Measurements from ENCODE around the gene SLC6A3.
"Not testable (repeated sequence)": the region's sequence is repeated elsewhere in the genome, so short reads cannot be mapped to it uniquely, and the experiment has no call there.

The SLC6A3 gene

GRCh38 chr5:1476967-1477310 lies 31.7 kb upstream of the SLC6A3 start:
- FAIRE-seq = no peak

- no peak for FAIRE-seq
These were observed 31.1 kb upstream of the SLC6A3 start for GRCh38 chr5:1476181-1476966.

- not testable (repeated sequence) for FAIRE-seq
These were observed 30.3 kb upstream of the SLC6A3 start for GRCh38 chr5:1475544-1475900.

DNA sequence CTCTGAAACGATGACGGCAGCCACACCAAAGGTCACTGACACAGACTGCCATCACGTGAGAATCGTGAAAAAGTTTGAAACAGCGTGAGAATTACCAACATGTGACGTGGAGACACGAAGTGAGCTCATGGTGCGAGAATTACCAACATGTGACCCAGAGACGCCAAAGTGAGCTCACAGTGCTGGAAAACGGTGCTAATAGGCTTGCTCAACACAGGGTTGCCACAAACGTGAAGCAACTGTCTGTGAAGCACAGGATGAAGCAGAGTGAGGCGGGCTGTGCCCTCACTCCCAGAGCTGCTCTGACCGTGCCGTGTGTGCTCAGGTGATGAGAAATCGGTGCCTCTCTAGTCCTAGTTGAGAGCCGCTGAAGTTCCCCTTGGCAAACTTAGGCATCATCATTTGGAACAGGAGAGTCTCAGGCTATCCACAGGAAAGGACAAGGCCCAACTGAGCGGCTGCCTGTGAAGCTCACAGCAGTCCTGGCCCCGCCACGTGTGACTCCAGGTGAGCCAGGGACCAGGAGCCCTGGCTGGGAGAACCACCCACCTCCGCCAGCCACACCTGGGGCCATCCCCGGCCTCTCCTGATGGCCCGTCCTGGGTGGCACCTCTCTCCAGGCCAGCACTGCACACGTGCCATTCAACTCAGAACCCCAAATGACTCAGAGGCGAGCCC lies 29.8 kb upstream of the SLC6A3 start:
- no peak for FAIRE-seq

- FAIRE-seq = no peak
These were observed 29.1 kb upstream of the SLC6A3 start for GRCh38 chr5:1474183-1474839.

DNA sequence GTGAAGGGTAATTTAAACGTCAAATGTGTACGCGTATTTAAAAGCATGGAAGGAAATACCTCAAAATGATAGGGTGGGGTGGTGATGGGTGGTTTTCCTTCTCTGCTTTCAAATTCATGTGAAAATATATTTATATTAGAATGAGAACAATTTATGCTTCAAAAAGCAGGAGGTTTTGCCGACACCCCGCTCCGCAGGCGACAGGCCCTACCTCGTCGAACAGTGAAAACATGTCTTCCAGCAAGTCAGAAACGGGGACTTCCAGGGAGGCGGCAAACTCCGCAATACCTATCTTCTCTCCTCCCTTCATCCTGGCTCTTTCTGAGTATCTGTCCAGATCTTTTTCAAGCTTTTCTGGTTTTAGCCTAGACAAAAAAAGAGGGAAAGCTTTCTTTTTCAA lies 28.5 kb upstream of the SLC6A3 start:
- no peak for FAIRE-seq

GRCh38 chr5:1472964-1473628 lies 27.9 kb upstream of the SLC6A3 start:
- no peak for FAIRE-seq

- no peak for FAIRE-seq
These were observed 27.0 kb upstream of the SLC6A3 start for GRCh38 chr5:1471997-1472963.

DNA sequence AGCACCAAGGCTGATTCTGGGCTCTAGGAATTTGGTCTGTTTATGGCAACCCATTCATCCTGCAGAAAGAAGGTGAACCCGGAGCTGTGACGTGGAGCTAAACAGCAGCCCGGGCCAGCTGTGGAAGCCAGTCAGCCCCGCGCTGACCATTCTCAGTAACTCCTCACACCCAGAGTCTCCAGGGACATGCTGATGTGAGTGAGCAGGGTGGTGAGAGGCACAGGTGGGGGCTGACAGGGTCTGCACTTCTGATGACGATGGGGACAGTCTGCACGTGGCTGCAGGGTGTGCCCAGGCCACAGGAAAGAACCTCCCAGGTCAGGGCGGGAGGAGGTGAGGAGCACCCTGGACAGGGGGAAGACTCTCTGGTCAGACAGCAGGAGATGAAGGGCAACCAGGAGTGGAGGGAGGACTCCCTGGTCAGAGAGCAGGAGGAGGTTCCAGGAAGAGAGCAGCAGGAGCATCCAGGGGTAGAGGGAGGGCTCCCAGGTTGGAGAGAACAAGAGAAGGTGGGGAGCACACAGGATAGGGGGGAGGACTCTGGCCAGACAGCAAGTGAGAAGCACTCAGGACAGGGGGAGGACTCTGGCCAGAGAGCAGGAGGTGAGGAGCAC lies 26.1 kb upstream of the SLC6A3 start:
- FAIRE-seq = no peak

DNA sequence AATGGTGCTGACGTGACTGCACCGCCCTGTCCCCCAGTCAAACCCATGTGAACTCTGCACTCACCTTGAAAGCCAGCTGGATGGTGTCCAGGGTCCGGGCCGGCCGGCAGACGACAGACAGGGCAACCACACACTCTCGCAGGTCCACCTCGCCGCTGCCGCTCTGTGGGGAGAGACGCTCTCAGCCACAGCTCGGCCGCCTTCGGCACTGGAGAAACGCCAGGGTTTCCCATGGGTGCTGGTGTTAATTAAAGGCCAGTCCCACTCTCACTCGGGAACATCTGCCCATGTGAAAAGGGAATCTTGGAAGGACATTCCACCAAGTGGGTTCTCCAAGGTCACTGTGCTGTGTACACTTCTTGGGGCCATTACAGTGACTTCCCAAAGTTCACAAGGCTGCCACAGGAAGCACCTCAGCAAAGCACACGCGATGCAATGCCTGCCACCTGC lies 25.5 kb upstream of the SLC6A3 start:
- FAIRE-seq = no peak

DNA sequence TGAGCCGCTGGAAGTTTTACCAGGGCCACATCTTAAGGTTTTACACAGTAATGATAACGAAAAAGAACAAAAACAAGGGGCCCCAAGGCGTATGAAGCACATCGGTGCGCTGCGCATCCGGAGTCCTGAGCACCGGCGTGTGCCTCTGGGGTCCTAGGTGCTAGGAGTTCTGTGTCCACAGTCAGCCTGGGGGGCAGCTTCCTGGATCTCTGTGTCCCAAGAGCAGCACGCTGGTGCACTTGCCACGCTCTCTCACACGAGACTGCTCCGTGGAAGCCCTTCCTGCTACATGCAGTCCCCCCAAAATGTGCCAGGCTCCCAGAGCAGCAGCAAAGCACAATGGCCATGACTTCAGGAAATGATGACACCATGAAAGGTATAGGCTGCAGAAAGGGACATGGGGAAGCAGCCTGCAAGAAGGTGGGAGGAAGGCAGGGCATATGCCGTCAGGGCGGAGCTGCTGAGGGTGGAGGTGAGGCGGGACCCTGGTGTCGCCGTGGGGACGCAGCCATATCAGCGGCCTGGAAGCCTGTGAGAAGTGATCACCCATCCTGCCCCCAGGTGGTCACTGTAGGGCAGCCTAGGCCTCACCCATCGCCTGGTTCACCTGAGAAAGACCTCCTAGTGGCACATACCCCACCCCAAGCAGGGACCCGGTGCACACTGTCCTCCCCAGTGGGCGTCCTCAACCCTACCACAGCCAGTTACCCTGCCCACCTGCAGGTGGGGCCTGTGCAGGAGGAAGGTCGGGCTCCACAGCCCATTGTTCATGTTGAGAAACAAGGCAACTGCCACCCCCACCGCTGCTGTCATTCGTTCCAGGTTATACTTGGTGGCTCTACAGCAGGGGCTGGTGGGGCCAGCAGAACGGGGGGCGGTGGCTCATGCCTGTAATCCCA lies 23.6 kb upstream of the SLC6A3 start:
- FAIRE-seq = no peak

DNA sequence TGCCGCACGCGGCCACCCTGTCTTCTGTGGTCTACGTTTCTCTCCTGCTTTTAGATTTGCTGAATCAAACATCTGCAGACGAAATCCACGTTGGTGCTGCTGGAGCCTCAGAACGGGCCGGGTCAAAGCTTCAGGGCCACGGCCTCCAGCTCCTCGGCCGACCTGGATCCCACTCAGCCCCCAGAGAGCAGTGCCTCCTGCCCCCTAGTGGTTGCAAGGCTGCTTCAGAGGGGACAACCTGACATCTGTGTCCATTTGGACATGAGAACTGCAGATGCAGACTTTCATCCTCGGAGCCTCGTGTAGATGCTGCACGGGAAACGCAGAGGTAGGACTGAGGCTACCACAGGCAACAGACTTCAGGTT lies 23.0 kb upstream of the SLC6A3 start:
- no peak for FAIRE-seq

GRCh38 chr5:1467341-1468246 lies 22.4 kb upstream of the SLC6A3 start:
- no peak for FAIRE-seq

DNA sequence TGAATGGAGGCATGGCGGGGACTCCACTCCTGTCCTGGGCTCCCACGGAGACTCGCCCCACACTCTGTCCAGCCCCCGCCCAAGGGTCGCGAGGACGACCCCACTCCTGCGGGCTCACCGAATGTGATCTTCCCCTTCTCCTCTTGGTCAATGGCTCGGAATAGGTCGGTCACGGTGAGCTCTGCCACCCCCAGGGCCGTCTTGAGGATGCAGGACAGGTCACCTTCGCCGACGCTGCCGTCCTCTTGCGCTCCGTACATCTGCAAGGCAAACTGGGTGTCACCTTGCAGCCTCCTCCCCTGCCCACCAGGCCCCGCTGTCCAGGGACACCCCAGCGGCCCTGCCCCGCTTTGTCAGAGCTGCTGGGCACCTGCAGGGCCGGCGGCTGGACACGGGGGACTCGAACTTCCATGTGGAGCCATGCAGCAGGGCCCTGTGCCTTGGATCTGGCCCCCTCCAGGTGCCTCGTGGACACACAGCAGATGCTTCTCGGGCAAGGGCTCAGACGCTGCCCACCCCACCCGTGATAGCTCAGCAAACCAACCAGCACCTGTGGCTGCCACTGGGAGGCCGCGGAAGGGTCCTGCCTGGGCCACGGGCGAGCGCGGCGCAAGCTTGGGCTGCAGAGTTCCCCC lies 21.5 kb upstream of the SLC6A3 start:
- FAIRE-seq = no peak

GRCh38 chr5:1465966-1466471 lies 20.8 kb upstream of the SLC6A3 start:
- FAIRE-seq = no peak

DNA sequence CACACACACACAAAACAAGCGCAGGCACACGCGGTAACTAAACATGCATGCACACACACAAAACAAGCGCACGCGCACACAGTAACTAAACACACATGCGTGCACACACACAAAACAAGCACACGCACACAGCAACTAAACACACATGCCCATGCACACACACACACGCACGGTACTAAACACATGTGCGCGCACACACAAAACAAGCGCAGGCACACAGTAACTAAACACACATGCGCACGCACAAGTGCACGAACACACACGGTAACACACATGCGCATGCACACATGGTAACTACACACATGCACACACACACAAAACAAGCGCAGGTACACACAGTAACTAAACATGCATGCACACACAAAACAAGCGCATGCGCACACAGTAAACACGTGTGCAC lies 19.9 kb upstream of the SLC6A3 start:
- no peak for FAIRE-seq

- no peak for FAIRE-seq
These were observed 19.3 kb upstream of the SLC6A3 start for GRCh38 chr5:1464511-1464910.

DNA sequence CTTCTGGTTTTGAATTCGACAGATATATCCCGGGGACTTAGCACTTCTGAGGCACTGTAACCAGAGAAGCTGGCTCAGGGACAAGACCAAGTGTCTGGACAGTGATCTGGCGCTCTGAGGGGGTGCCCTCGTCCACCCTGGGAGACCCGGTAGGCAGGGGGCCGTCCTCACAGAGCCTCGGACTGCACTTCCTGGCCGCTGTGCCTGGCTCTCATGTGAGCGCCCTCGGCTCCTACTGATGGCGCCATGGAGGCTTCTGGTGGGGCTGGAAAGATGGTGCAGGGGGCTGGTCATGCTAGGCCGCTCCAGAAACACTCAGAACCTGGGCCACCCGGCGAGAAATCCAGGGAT lies 18.8 kb upstream of the SLC6A3 start:
- no peak for FAIRE-seq

Data from G401.6 (cell line).